Measurements from ENCODE around the gene KCP.
A peak's percentile ranks its signal among the peaks of the same experiment; 100 is the strongest.

Gene KCP

GRCh38 chr7:128835231-128835751 is 75.2 kb downstream of the KCP start:
- TF ChIP-seq POLR2A (IDR thresholded peaks at IDR 0.05; ENCODE audit: extremely low read depth, insufficient read length) = no peak
- H3K4me3 ChIP-seq (ENCODE audit: low read depth, low read length) = no peak overlapping the region
- no peak for DNase-seq (ENCODE audit: low read depth)

- no peak overlapping the region for H3K4me3 ChIP-seq (ENCODE audit: low read depth, low read length)
- DNase-seq (ENCODE audit: low read depth) = no peak
- TF ChIP-seq POLR2A (IDR thresholded peaks at IDR 0.05; ENCODE audit: extremely low read depth, insufficient read length) (no peak), CTCF (IDR thresholded peaks at IDR 0.05; ENCODE audit: low read depth, low read length) (no peak), MYC (IDR thresholded peaks at IDR 0.05; ENCODE audit: low read depth, low read length) (no peak)
Observed at GRCh38 chr7:128833946-128834325, 76.6 kb downstream of the KCP start.

GRCh38 chr7:128833148-128833945 is 77.2 kb downstream of the KCP start:
- H3K4me3 ChIP-seq (ENCODE audit: low read depth, low read length) = no peak overlapping the region
- TF ChIP-seq MYC (IDR thresholded peaks at IDR 0.05; ENCODE audit: low read depth, low read length) = no peak
- TF ChIP-seq MAX (IDR thresholded peaks at IDR 0.05; ENCODE audit: low read depth, low read length) = 0 out of 2 replicates have a peak, but pooled peaks have one; percentile 8
- DNase-seq (ENCODE audit: low read depth) = peak; percentile 90

- H3K4me3 ChIP-seq (ENCODE audit: low read depth, low read length) = no peak overlapping the region
Observed at GRCh38 chr7:128832880-128833147, 77.7 kb downstream of the KCP start.

GRCh38 chr7:128831994-128832879 is 78.3 kb downstream of the KCP start:
- peak overlapping the region; percentile 42 for H3K4me3 ChIP-seq (ENCODE audit: low read depth, low read length)
- TF ChIP-seq MYC (IDR thresholded peaks at IDR 0.05; ENCODE audit: low read depth, low read length) (no peak), POLR2A (IDR thresholded peaks at IDR 0.05; ENCODE audit: extremely low read depth, insufficient read length) (no peak), CTCF (IDR thresholded peaks at IDR 0.05; ENCODE audit: low read depth, low read length) (no peak), MAX (IDR thresholded peaks at IDR 0.05; ENCODE audit: low read depth, low read length) (no peak)
- peak; percentile 84 for DNase-seq (ENCODE audit: low read depth)

More at GRCh38 chr7:128832880-128833147, 77.7 kb downstream of the KCP start:
- DNase-seq (ENCODE audit: low read depth) = no peak
- TF ChIP-seq MYC (IDR thresholded peaks at IDR 0.05; ENCODE audit: low read depth, low read length) = no peak
- no peak for TF ChIP-seq POLR2A (IDR thresholded peaks at IDR 0.05; ENCODE audit: extremely low read depth, insufficient read length)
- no peak for TF ChIP-seq MAX (IDR thresholded peaks at IDR 0.05; ENCODE audit: low read depth, low read length)
- TF ChIP-seq CTCF (IDR thresholded peaks at IDR 0.05; ENCODE audit: low read depth, low read length) = no peak

GRCh38 chr7:128831178-128831993 is 79.1 kb downstream of the KCP start:
- peak; percentile 77 for TF ChIP-seq MAX (IDR thresholded peaks at IDR 0.05; ENCODE audit: low read depth, low read length)
- no peak for TF ChIP-seq CTCF (IDR thresholded peaks at IDR 0.05; ENCODE audit: low read depth, low read length)
- TF ChIP-seq MYC (IDR thresholded peaks at IDR 0.05; ENCODE audit: low read depth, low read length) = peak; percentile 38
- peak; percentile 67 for TF ChIP-seq POLR2A (IDR thresholded peaks at IDR 0.05; ENCODE audit: extremely low read depth, insufficient read length)
- peak; percentile 93 for DNase-seq (ENCODE audit: low read depth)
- peak overlapping the region; percentile 42 for H3K4me3 ChIP-seq (ENCODE audit: low read depth, low read length)

All from NB4 (cell line).